Activated CD8-positive, alpha-beta memory T cell treated with anti-CD3 and anti-CD28 coated beads, Interleukin-2, amount 50 U/mL, for 48 hours (primary cell): Measurements from ENCODE around the gene MRPL16.

Experiments
- DNase-seq: peaks from one replicate; pipeline ENCODE4 v3.0.0-alpha.2; 2020

Gene MRPL16

GRCh38 chr11:59769828-59770227, 40.8 kb downstream of the MRPL16 start:
- DNase-seq = no peak

DNA sequence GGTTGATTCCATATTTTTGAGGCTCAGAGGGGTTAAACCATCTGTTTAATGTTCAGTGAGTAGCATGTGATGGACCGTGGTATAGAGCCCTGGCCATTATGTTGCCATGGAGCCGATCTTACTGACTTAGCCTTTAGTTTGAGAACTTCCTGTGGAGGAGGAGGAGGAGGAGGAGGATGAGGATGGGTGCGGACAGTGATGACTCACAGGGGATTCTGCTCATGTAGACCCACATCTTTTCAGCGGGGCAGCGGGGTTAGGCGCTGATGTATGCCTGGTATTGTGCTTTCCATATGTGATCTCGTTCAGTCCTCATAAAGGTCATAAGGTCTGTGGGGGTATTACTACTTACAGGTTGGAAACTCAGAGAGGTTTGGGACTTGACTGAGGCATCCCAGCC, 41.5 kb downstream of the MRPL16 start:
- DNase-seq = no peak

DNA sequence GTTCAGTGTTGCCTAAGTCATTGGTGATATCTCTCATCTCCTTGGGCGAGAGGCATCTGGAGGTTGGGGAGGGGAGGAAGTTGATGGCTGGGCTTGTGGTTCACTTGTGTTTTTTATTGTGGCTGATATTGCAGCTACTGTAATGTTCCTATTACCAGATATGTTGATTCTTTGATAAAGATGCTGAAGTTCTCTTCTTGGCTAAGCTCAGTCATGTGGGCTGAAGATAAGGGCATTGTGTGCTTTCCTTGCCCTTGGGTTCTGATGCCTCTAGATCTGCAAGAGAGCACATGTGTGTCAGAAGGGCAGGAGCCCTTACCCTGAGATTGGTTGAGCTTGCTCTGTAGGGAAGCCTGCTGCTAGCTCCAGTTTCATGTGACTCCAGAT, 43.4 kb downstream of the MRPL16 start:
- DNase-seq = no peak

DNA sequence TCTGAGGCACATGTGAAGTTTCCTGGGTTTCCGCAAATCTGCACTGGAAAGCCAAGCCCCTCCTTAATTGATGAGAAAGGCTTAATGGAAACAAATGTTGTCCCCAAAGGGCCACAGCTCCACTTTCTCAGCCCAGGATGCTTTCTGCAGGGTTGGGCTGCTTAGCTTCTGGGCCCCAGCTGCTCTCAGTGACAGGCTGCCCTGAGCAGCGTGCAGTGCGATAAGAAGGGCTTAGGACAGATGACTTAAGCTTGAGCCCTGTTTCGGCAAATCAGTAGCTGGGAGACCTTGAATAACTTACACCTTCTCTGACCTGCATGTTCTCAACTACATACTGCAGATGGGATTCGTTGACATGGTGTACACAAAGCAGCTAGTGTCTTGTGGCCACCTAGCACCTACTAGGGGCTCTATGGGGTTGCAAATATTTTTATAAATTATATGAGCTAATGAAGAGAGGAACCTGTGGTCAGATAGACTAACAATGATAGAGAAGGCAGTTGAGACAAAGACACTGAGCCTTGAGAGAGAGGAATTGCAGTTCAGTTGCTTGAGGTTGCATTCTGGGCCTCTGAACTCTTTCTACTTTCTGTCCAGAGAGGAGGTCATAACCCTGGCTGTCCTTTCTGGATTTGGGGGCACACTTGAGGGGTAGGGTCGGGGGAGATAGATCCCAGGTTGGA, 43.9 kb downstream of the MRPL16 start:
- DNase-seq = no peak

DNA sequence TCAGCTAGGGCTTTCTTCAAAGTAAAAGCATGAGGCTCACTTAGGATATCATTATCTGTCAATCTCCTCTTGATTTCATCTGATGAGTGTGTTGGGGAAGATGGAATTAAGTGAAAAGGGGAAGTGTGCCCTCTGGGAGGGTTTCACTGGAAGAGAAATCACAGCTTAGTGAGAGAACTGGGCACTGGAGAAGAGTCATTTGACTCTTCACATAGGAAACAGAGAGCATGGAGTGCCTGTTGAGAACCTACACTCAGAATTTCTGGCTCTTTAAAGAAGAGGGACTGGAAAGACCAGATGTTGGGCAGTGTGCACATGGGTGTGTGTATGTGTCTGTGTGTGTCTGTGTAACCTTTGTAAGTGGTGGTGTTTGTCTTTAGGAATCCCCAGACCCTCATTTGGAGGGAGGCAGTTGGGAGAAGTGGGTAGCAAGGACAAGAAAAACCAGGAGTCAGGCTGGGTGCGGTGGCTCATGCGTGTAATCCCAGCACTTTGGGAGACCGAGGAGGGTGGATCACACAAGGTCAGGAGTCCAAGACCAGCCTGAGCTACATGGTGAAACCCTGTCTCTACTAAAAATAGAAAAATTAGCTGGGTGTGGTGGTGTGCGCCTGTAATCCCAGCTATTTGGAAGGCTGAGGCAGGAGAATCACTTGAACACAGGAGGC, 45.4 kb downstream of the MRPL16 start:
- DNase-seq = no peak

DNA sequence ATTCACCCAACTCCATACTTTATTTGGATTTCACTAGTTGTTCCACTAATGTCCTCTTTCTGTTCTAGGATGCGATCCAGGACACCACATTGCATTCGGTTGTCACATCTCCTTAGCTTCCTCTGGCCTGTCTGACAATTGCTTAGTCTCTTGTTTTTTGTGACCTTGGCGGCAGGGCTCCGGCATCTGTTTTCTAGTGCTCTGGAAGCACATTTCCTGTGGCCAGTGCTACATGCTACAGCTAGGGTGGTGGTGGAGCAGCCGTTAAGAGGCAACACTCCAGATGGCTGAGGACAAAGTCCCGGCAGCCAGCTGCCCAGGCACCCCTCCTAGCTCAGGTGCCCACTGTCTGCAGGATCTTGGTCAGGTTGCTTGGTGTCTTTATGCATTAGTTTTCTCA, 48.6 kb downstream of the MRPL16 start:
- DNase-seq = no peak

GRCh38 chr11:59760771-59761170, 49.8 kb downstream of the MRPL16 start:
- no peak for DNase-seq

GRCh38 chr11:59759900-59760299, 50.7 kb downstream of the MRPL16 start:
- no peak for DNase-seq

- DNase-seq = no peak
Measured at GRCh38 chr11:59758401-59759037, 52.1 kb downstream of the MRPL16 start.

GRCh38 chr11:59756845-59757244, 53.7 kb downstream of the MRPL16 start:
- DNase-seq = no peak

DNA sequence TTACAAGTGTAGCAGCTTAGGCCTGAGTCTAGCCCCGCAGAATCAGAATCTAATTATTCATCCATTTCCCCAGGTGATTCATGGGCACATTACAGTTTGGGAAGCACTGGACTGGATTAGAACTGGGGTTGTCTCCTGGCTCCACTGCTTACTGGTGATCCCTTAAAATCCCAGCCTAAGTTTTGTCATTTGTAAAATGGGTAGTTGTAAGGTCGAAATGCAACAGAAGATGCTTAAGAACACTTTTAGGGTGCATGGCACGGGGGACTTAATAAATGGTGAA, 54.1 kb downstream of the MRPL16 start:
- DNase-seq = no peak
